Endodermal cell (in vitro differentiated cells): ENCODE results near the gene ADCY3. TPM values are rescaled to one million over a fixed set of nuclear protein-coding genes. Genes with fewer than 3 reads are reported as not detected.

ENCODE experiments used
- DNase-seq: peaks from one replicate; pipeline ENCODE4 v3.0.0-alpha.2; 2017
- H3K27ac ChIP-seq: 2 replicates; pipeline ENCODE4 v1.5.1; 2013; ENCODE audit warnings: mild to moderate bottlenecking, low read depth, low read length, moderate library complexity
- H3K27me3 ChIP-seq: 2 replicates; pipeline ENCODE4 v1.6.1; 2013; ENCODE audit warnings: mild to moderate bottlenecking, low read length, moderate library complexity; ENCODE audit not compliant: insufficient read depth, control insufficient read depth, poor library complexity, severe bottlenecking
- H3K36me3 ChIP-seq: 2 replicates; pipeline ENCODE4 v1.7.0; 2013; ENCODE audit warnings: mild to moderate bottlenecking, low read length, moderate library complexity; ENCODE audit not compliant: control insufficient read depth, insufficient read depth
- H3K4me1 ChIP-seq: one replicate; pipeline ENCODE4 v1.7.0; 2013; ENCODE audit warnings: low read length; ENCODE audit not compliant: control insufficient read depth, insufficient read depth
- H3K4me3 ChIP-seq: 2 replicates; pipeline ENCODE4 v1.5.1; 2013; ENCODE audit warnings: mild to moderate bottlenecking, low read length, moderate library complexity
- H3K9ac ChIP-seq: 2 replicates; pipeline ENCODE4 v1.6.1; 2013; ENCODE audit warnings: mild to moderate bottlenecking, low read length, moderate library complexity; ENCODE audit not compliant: poor library complexity, severe bottlenecking; ENCODE audit errors: extremely low read depth
- H3K9me3 ChIP-seq: 2 replicates; pipeline ENCODE4 v1.6.1; 2013; ENCODE audit warnings: mild to moderate bottlenecking, low read length, moderate library complexity; ENCODE audit not compliant: control insufficient read depth
- H3K27ac Mint-ChIP-seq: 2 replicates; pipeline ENCODE4 v1.8.0; 2020; ENCODE audit warnings: mixed read lengths
- H3K27me3 Mint-ChIP-seq: 2 replicates; pipeline ENCODE4 v1.8.0; 2021; ENCODE audit warnings: mild to moderate bottlenecking, mixed read lengths; ENCODE audit not compliant: insufficient read depth
- H3K36me3 Mint-ChIP-seq: 2 replicates; pipeline ENCODE4 v1.8.0; 2020; ENCODE audit warnings: low read depth, mixed read lengths
- H3K4me1 Mint-ChIP-seq: 2 replicates; pipeline ENCODE4 v1.8.0; 2020; ENCODE audit warnings: mixed read lengths
- H3K4me3 Mint-ChIP-seq: 2 replicates; pipeline ENCODE4 v1.8.0; 2020; ENCODE audit warnings: mild to moderate bottlenecking, moderate library complexity, mixed read lengths
- H3K9me3 Mint-ChIP-seq: 2 replicates; pipeline ENCODE4 v1.8.0; 2020; ENCODE audit warnings: mild to moderate bottlenecking, mixed read lengths
- WGBS, 2 experiments: methylation state at CpG; one replicate each; pipeline versions ENCODE4 v1.1.5 to v1.1.7; 2013; ENCODE audit warnings: missing lambda C conversion rate in 2 of 2, mixed read lengths in 1 of 2; ENCODE audit not compliant: insufficient coverage in 1 of 2, insufficient read length in 1 of 2; 5-methylcytosine and 5-hydroxymethylcytosine counted together
- total RNA-seq, 2 donors: library from RNA; stranded (reverse); fragmentation: NEBNext Ultra II Directional in 1 of 2; extraction: Animal tissue kit (Norgen Biotek cat#: 25700) in 1 of 2; gene quantifications; 2 replicates in 1 of 2; 3 replicates in 1 of 2; pipeline ENCODE4 v1.2.1, GENCODE V29; 2021
- TF ChIP-seq, protein P1 (sequence below): fragments of 200-600 bp; sonication (generic); conservative IDR thresholded peaks from 2 replicates; pipeline ENCODE4 v1.5.0; 2021; ENCODE audit warnings: antibody characterized with exemption, mild to moderate bottlenecking

The ADCY3 gene
- total RNA-seq, 2 donors from 2014 or later: 29.8 to 41.2 TPM

DNA sequence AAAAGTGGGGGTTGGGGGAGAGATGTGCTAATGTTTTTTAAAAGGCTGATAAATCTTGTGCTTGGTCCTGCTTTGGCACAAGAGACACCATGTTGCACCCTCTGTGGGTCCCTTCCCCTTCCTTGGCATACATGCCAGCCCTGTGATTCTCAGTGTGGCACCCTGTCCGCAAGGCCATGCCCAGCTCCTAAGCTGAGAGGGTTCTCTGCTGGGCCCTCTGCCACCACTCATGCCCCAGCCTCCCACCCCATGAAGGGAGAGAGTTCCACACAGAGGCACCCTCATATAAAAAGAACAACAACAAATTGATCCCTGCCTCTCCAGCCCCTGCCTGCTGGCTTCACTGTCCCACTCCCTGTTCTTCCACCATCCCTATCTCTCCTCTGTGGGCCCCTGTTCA is 2.5 kb upstream of the ADCY3 start:
- no peaks in the 10 kb centered on the region for H3K9me3 ChIP-seq
- no peak overlapping the region for H3K4me3 Mint-ChIP-seq
- H3K9me3 Mint-ChIP-seq: no peaks in the 10 kb centered on the region
- no peaks in the 10 kb centered on the region for H3K36me3 ChIP-seq
- H3K36me3 Mint-ChIP-seq: no peaks in the 10 kb centered on the region
- H3K27me3 Mint-ChIP-seq: peaks cover 21% of the 10 kb centered on the region
- H3K4me3 ChIP-seq: no peak overlapping the region
- WGBS, 2 experiments: 100% methylated on average over 1 of the region's 1 CpG; no CpG with 5 or more reads in 1 of the 2 experiments
- peaks cover 17% of the 10 kb centered on the region for H3K4me1 Mint-ChIP-seq
- no peak overlapping the region for H3K27ac Mint-ChIP-seq
- H3K9ac ChIP-seq: no peak overlapping the region
- no peak for DNase-seq
- H3K4me1 ChIP-seq: no peaks in the 10 kb centered on the region
- peaks cover 25% of the 10 kb centered on the region for H3K27me3 ChIP-seq
- H3K27ac ChIP-seq: no peak overlapping the region
- TF ChIP-seq, protein P1, sequence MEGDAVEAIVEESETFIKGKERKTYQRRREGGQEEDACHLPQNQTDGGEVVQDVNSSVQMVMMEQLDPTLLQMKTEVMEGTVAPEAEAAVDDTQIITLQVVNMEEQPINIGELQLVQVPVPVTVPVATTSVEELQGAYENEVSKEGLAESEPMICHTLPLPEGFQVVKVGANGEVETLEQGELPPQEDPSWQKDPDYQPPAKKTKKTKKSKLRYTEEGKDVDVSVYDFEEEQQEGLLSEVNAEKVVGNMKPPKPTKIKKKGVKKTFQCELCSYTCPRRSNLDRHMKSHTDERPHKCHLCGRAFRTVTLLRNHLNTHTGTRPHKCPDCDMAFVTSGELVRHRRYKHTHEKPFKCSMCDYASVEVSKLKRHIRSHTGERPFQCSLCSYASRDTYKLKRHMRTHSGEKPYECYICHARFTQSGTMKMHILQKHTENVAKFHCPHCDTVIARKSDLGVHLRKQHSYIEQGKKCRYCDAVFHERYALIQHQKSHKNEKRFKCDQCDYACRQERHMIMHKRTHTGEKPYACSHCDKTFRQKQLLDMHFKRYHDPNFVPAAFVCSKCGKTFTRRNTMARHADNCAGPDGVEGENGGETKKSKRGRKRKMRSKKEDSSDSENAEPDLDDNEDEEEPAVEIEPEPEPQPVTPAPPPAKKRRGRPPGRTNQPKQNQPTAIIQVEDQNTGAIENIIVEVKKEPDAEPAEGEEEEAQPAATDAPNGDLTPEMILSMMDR: no peak

- Histone ChIP-seq H3K4me1 (no peaks in the 10 kb centered on the region), H3K27ac (no peak overlapping the region), H3K9me3 (no peaks in the 10 kb centered on the region), H3K27me3 (peaks cover 25% of the 10 kb centered on the region), H3K36me3 (no peaks in the 10 kb centered on the region), H3K9ac (no peak overlapping the region), H3K4me3 (peak overlapping the region; percentile 77)
- Mint-ChIP-seq H3K27me3 (peaks cover 21% of the 10 kb centered on the region), H3K4me1 (peaks cover 13% of the 10 kb centered on the region), H3K36me3 (no peaks in the 10 kb centered on the region), H3K27ac (no peak overlapping the region), H3K9me3 (no peaks in the 10 kb centered on the region), H3K4me3 (peak overlapping the region; percentile 55)
- TF ChIP-seq, protein P1: peak; percentile 68
- peak; percentile 76 for DNase-seq
- WGBS, 2 experiments: 28 to 30% methylated on average over 10 to 13 of the region's 13 CpGs
Observed at GRCh38 chr2:24920809-24921441, 888 bp upstream of the ADCY3 start.

- peak; percentile 74 for DNase-seq
- H3K4me3 ChIP-seq: peak overlapping the region; percentile 74
- Mint-ChIP-seq H3K27ac (no peak overlapping the region), H3K27me3 (peaks cover 21% of the 10 kb centered on the region), H3K4me1 (peaks cover 13% of the 10 kb centered on the region), H3K36me3 (no peaks in the 10 kb centered on the region), H3K9me3 (no peaks in the 10 kb centered on the region), H3K4me3 (peak overlapping the region; percentile 63)
- H3K4me1 ChIP-seq: no peaks in the 10 kb centered on the region
- no peaks in the 10 kb centered on the region for H3K36me3 ChIP-seq
- no peak overlapping the region for H3K27ac ChIP-seq
- H3K27me3 ChIP-seq: peaks cover 25% of the 10 kb centered on the region
- TF ChIP-seq, protein P1: no peak
- no peak overlapping the region for H3K9ac ChIP-seq
- 3% methylated on average over 12 to 76 of the region's 76 CpGs for WGBS, 2 experiments
- no peaks in the 10 kb centered on the region for H3K9me3 ChIP-seq
Observed at GRCh38 chr2:24919506-24920097, 435 bp downstream of the ADCY3 start.
